ENCODE measurements around the gene PHF21B.

GRCh38 chr22:44865193-44866057 is 144.4 kb downstream of the PHF21B start:
- TF ChIP-seq CTCF (conservative IDR thresholded peaks at IDR 0.05 in 1 of 2, IDR thresholded peaks at IDR 0.05 in 1 of 2; ENCODE audit: extremely low read depth in 1 of 2, insufficient read depth in 1 of 2, low read depth in 1 of 2, low read length in 2 of 2) (no peak), EZH2 (IDR thresholded peaks at IDR 0.05; ENCODE audit: borderline replicate concordance, low read length) (no peak)
